Panc1 (cell line): ENCODE results near the gene NOVA2. TPM values are rescaled to one million over a fixed set of nuclear protein-coding genes. Genes with fewer than 3 reads are reported as not detected.

Source experiments
- ATAC-seq: fragments of 200-7000 bp; cut with Tn5 transposase; 2 replicates; pipeline ENCODE4 v1.9.1; 2020; ENCODE audit warnings: mild to moderate bottlenecking, moderate library complexity
- BruUV-seq: library from RNA; stranded (reverse); fragments of 400-500 nt; replicated peaks from 2 replicates; lab custom pipeline; 2021; lab: Mats Ljungman, UMichigan
- CTCF ChIA-PET: fragments of 300-600 bp; sonication (Branson Sonifier 250); formaldehyde crosslinking; loops from one replicate; lab custom pipeline; 2022; ENCODE audit warnings: antibody characterized with exemption; lab: Charles Lee
- POLR2A ChIA-PET: fragments of 300-600 bp; sonication (Branson Sonifier 250); formaldehyde crosslinking; loops from one replicate; lab custom pipeline; 2022; ENCODE audit warnings: antibody characterized with exemption; lab: Charles Lee
- DNase-seq: peaks from one replicate; pipeline ENCODE4 v3.0.0-alpha.2; 2010; ENCODE audit warnings: low read depth, low spot score
- H3K27ac ChIP-seq: 2 replicates; pipeline ENCODE4 v1.5.1; 2011; ENCODE audit warnings: mild to moderate bottlenecking, low read length, inconsistent platforms
- H3K27me3 ChIP-seq: fragments of 200-500 bp; sonication (Bioruptor generic); 2 replicates; pipeline ENCODE4 v1.6.0; 2014; ENCODE audit warnings: low read length, inconsistent platforms; ENCODE audit not compliant: control insufficient read depth, insufficient read depth
- H3K36me3 ChIP-seq: fragments of 200-500 bp; sonication (Bioruptor generic); 2 replicates; pipeline ENCODE4 v1.5.1; 2014; ENCODE audit warnings: inconsistent platforms, mild to moderate bottlenecking, low read length, moderate library complexity; ENCODE audit not compliant: control insufficient read depth, insufficient read depth
- H3K4me1 ChIP-seq: 2 replicates; pipeline ENCODE4 v1.5.1; 2011; ENCODE audit warnings: inconsistent platforms, mild to moderate bottlenecking, low read length, moderate library complexity; ENCODE audit not compliant: control insufficient read depth, insufficient read depth
- H3K4me3 ChIP-seq, 2 experiments: 2 replicates each; pipeline ENCODE4 v1.5.1; 2011 to 2012; ENCODE audit warnings: low read depth in 2 of 2, low read length in 2 of 2, mild to moderate bottlenecking in 2 of 2, inconsistent platforms in 1 of 2, moderate library complexity in 1 of 2
- H3K9me3 ChIP-seq: fragments of 200-500 bp; sonication (Bioruptor generic); 2 replicates; pipeline ENCODE4 v1.5.1; 2014; ENCODE audit warnings: low read depth, mild to moderate bottlenecking, inconsistent platforms, low read length, moderate library complexity; ENCODE audit not compliant: control insufficient read depth, insufficient read depth
- POLR2AphosphoS5 ChIP-seq: IDR thresholded peaks from 2 replicates; pipeline ENCODE4 v1.6.1; 2012; ENCODE audit warnings: mild to moderate bottlenecking, low read depth, low read length, moderate library complexity
- SIN3A ChIP-seq: IDR thresholded peaks from 2 replicates; pipeline ENCODE4 v1.6.1; 2012; ENCODE audit warnings: low read depth, mild to moderate bottlenecking, low read length, moderate library complexity, borderline replicate concordance; ENCODE audit not compliant: insufficient read depth
- TCF7L2 ChIP-seq: IDR thresholded peaks from 2 replicates; pipeline ENCODE4 v1.6.1; 2011; ENCODE audit warnings: mild to moderate bottlenecking, low read depth, low read length, inconsistent platforms
- in situ Hi-C: cut with HindIII; loops from 2 replicates; pipeline ENCODE4 v1.10.0; 2016; ENCODE audit warnings: low sequenced_read_pairs, low pct_unique_long_range_greater_than_20kb
- intact Hi-C: fragments of 100-400 bp; cut with micrococcal nuclease; formaldehyde crosslinking; loops from one replicate; pipeline ENCODE4 v1.10.0; 2022; ENCODE audit not compliant: unreplicated experiment
- total RNA-seq: library from RNA; stranded (reverse); gene quantifications from one replicate; pipeline ENCODE4 v1.2.1, GENCODE V29; 2021; ENCODE audit not compliant: unreplicated experiment
- TF ChIP-seq, protein P1 (sequence below), 2 experiments: IDR thresholded peaks; 2 replicates each; pipeline ENCODE4 v1.6.1; 2011 to 2012; ENCODE audit warnings: low read depth in 2 of 2, control low read depth in 1 of 2, low read length in 1 of 2, mild to moderate bottlenecking in 1 of 2, moderate library complexity in 1 of 2; ENCODE audit not compliant: insufficient read depth in 1 of 2
- TF ChIP-seq, protein P2 (sequence below): fragments of 450-650 bp; IDR thresholded peaks from 2 replicates; pipeline ENCODE4 v1.5.1; 2017; ENCODE audit warnings: mild to moderate bottlenecking

Gene NOVA2
- total RNA-seq, 1 experiment from 2014 or later: 0.44 TPM

DNA sequence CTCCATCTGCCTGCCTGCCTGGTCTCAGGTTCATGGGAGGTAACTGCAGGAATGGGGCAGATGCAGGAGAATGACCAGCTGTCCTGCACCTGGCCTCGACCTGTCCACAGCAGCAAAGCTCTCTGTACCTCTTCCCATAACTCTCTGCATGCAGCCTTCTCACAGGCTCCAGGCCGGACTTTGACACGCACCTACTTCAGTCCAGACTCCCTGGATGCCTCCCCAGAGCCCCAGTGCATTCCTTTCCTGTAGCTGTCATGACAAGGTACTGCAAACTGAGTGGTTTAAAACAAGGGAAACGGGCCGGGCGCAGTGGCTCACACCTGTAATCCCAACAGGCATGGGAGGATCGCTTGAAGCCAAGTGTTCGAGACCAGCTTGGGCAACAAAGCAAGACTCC is 62.4 kb downstream of the NOVA2 start:
- ATAC-seq: no peak
- Histone ChIP-seq H3K27ac (no peak overlapping the region), H3K4me3 (no peak overlapping the region), H3K27me3 (no peaks in the 10 kb centered on the region), H3K36me3 (no peaks in the 10 kb centered on the region), H3K9me3 (no peaks in the 10 kb centered on the region), H3K4me1 (no peaks in the 10 kb centered on the region)
- DNase-seq: no peak
- in situ Hi-C loops (no loop called here), intact Hi-C loops (no loop called here)
- CTCF ChIA-PET: no interaction called here
- BruUV-seq: no TSS peak
- TF ChIP-seq, protein P1, sequence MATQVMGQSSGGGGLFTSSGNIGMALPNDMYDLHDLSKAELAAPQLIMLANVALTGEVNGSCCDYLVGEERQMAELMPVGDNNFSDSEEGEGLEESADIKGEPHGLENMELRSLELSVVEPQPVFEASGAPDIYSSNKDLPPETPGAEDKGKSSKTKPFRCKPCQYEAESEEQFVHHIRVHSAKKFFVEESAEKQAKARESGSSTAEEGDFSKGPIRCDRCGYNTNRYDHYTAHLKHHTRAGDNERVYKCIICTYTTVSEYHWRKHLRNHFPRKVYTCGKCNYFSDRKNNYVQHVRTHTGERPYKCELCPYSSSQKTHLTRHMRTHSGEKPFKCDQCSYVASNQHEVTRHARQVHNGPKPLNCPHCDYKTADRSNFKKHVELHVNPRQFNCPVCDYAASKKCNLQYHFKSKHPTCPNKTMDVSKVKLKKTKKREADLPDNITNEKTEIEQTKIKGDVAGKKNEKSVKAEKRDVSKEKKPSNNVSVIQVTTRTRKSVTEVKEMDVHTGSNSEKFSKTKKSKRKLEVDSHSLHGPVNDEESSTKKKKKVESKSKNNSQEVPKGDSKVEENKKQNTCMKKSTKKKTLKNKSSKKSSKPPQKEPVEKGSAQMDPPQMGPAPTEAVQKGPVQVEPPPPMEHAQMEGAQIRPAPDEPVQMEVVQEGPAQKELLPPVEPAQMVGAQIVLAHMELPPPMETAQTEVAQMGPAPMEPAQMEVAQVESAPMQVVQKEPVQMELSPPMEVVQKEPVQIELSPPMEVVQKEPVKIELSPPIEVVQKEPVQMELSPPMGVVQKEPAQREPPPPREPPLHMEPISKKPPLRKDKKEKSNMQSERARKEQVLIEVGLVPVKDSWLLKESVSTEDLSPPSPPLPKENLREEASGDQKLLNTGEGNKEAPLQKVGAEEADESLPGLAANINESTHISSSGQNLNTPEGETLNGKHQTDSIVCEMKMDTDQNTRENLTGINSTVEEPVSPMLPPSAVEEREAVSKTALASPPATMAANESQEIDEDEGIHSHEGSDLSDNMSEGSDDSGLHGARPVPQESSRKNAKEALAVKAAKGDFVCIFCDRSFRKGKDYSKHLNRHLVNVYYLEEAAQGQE (IDR thresholded peaks at IDR 0.05; ENCODE audit: insufficient read depth in 1 of 2, low read depth in 2 of 2, low read length in 1 of 2): no peak
- TF ChIP-seq TCF7L2 (no peak), POLR2AphosphoS5 (no peak), SIN3A (no peak)
- TF ChIP-seq, protein P2, sequence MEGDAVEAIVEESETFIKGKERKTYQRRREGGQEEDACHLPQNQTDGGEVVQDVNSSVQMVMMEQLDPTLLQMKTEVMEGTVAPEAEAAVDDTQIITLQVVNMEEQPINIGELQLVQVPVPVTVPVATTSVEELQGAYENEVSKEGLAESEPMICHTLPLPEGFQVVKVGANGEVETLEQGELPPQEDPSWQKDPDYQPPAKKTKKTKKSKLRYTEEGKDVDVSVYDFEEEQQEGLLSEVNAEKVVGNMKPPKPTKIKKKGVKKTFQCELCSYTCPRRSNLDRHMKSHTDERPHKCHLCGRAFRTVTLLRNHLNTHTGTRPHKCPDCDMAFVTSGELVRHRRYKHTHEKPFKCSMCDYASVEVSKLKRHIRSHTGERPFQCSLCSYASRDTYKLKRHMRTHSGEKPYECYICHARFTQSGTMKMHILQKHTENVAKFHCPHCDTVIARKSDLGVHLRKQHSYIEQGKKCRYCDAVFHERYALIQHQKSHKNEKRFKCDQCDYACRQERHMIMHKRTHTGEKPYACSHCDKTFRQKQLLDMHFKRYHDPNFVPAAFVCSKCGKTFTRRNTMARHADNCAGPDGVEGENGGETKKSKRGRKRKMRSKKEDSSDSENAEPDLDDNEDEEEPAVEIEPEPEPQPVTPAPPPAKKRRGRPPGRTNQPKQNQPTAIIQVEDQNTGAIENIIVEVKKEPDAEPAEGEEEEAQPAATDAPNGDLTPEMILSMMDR: no peak
- POLR2A ChIA-PET: no interaction called here

DNA sequence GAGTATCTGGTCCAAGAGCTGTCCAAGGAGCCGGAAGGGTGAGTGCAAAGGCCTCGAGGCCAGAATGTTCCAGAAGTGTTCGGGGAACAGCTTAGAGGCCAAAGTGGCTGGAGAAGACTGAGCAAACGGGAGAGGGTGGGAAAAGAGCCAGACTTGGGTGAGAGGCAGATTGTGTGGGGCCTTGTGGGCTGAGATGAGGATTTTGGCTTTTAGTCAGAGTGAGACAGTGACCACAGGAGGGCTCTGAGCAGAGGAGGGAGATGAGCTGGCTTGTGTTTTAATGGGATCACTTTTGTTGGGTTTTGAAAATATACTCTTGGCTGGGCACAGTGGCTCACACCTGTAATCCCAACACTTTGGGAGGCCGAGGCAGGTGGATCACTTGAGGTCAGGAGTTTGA is 64.7 kb downstream of the NOVA2 start:
- Histone ChIP-seq H3K27ac (no peak overlapping the region), H3K4me3 (no peak overlapping the region), H3K4me1 (no peaks in the 10 kb centered on the region), H3K36me3 (no peaks in the 10 kb centered on the region), H3K9me3 (no peaks in the 10 kb centered on the region), H3K27me3 (no peaks in the 10 kb centered on the region)
- ChIA-PET POLR2A (interaction anchor here (0.5 kb wide), 1 partner anchor 328 kb away, joined by 3 read pairs; no protein-coding TSS in a partner anchor), CTCF (no interaction called here)
- BruUV-seq: no TSS peak
- in situ Hi-C loops (no loop called here), intact Hi-C loops (no loop called here)
- ATAC-seq: no peak
- DNase-seq: no peak
- TF ChIP-seq, protein P1 (IDR thresholded peaks at IDR 0.05; ENCODE audit: insufficient read depth in 1 of 2, low read depth in 2 of 2, low read length in 1 of 2): no peak
- TF ChIP-seq TCF7L2 (no peak), SIN3A (no peak), POLR2AphosphoS5 (no peak)
- TF ChIP-seq, protein P2: no peak
